ENCODE results near the gene LINS1. TPM values are rescaled to one million over a fixed set of nuclear protein-coding genes. Genes with fewer than 3 reads are reported as not detected.

LINS1 gene
- total and polyA plus RNA-seq, 2 of the 8 experiments (the other 6 are each of a cell fraction or from before 2014, with no cell fraction given): 4.2 to 8.1 TPM

- Histone ChIP-seq H3K56ac (replicated peaks; ENCODE audit: insufficient read length, low read depth, low read length) (no peak overlapping the region), H3K36me3 (ENCODE audit: control insufficient read depth in 2 of 4, insufficient read depth in 4 of 4, low read length in 3 of 4) (no peaks in the 10 kb centered on the region), H3K4ac (replicated peaks; ENCODE audit: insufficient read length, low read depth, low read length) (no peak overlapping the region), H3K79me1 (ENCODE audit: low read depth, low read length) (peaks cover 3% of the 10 kb centered on the region; the same call in 1 of the 2 replicates), H4K5ac (ENCODE audit: insufficient read length, low read depth, low read length) (no peak overlapping the region), H2BK120ac (replicated peaks; ENCODE audit: low read depth, low read length) (no peak overlapping the region), H3K23me2 (ENCODE audit: low read depth, low read length) (0 out of 2 replicates have a peak, but pooled peaks cover 3% of the 10 kb centered on the region), H3K27ac (ENCODE audit: low read depth, low read length) (no peak overlapping the region), H3K4me1 (replicated peaks in 1 of 4; ENCODE audit: control insufficient read depth in 3 of 4, insufficient read depth in 4 of 4, low read length in 3 of 4) (peaks cover 0 to 8% (median 4%) of the 10 kb centered on the region in 4 experiments; a peak in 3 of 7 replicates), H2AK5ac (ENCODE audit: low read depth, low read length) (no peak overlapping the region), H3K18ac (ENCODE audit: extremely low read depth, low read length) (no peak overlapping the region), H3K79me2 (ENCODE audit: control insufficient read depth in 1 of 2, insufficient read depth in 2 of 2, low read length in 2 of 2) (peaks cover 0 to 26% of the 10 kb centered on the region in 2 experiments), H2BK12ac (ENCODE audit: low read depth, low read length) (no peak overlapping the region), H4K91ac (replicated peaks; ENCODE audit: insufficient read length, low read length) (no peak overlapping the region), H2AFZ (ENCODE audit: low read length) (no peak overlapping the region), H3K9ac (replicated peaks in 1 of 4; ENCODE audit: extremely low read depth in 1 of 4, low read depth in 3 of 4, low read length in 3 of 4) (no peak overlapping the region), H2BK15ac (ENCODE audit: low read length) (no peak overlapping the region), H3K4me2 (ENCODE audit: insufficient read depth in 1 of 2, low read depth in 2 of 2, low read length in 2 of 2) (no peak overlapping the region), H2BK20ac (ENCODE audit: low read length) (no peak overlapping the region), H4K20me1 (replicated peaks in 1 of 2; ENCODE audit: control insufficient read depth in 1 of 2, insufficient read depth in 2 of 2, low read length in 2 of 2) (peaks cover 0 to under 1% of the 10 kb centered on the region in 2 experiments), H3K14ac (ENCODE audit: insufficient read length) (no peak overlapping the region), H3K27me3 (replicated peaks in 1 of 4; ENCODE audit: control insufficient read depth in 3 of 4, extremely low read depth in 1 of 4, insufficient read depth in 3 of 4, low read length in 3 of 4) (no peaks in the 10 kb centered on the region), H3K4me3 (ENCODE audit: extremely low read depth in 1 of 4, insufficient read depth in 2 of 4, low read depth in 3 of 4, low read length in 4 of 4) (no peak overlapping the region), H3K9me3 (ENCODE audit: insufficient read depth in 2 of 2, low read depth in 1 of 2, low read length in 1 of 2) (peaks cover 0 to 2% of the 10 kb centered on the region in 2 experiments; a peak in 2 of 4 replicates), H4K8ac (ENCODE audit: extremely low read depth, insufficient read depth, low read length) (no peak overlapping the region), H3K23ac (ENCODE audit: insufficient read length) (no peak overlapping the region), H2BK5ac (ENCODE audit: low read depth, low read length) (no peak overlapping the region)
- no peak for TF ChIP-seq POU5F1 (IDR thresholded peaks at IDR 0.05; ENCODE audit: low read depth, low read length)
- no peak for TF ChIP-seq RBBP5 (IDR thresholded peaks at IDR 0.05; ENCODE audit: borderline replicate concordance, low read depth, low read length)
- TF ChIP-seq BCL11A (IDR thresholded peaks at IDR 0.05; ENCODE audit: low read depth in 2 of 2, low read length in 2 of 2): no peak
- TF ChIP-seq SUZ12 (IDR thresholded peaks at IDR 0.05; ENCODE audit: low read length): no peak
- TF ChIP-seq GTF2F1 (IDR thresholded peaks at IDR 0.05; ENCODE audit: borderline replicate concordance, low read depth, low read length): no peak
- TF ChIP-seq TAF7 (optimal IDR thresholded peaks at IDR 0.05; ENCODE audit: borderline replicate concordance, low read depth, low read length): no peak
- TF ChIP-seq CBX8 (IDR thresholded peaks at IDR 0.05; ENCODE audit: borderline replicate concordance, low read depth, low read length): no peak
- TF ChIP-seq TAF1 (IDR thresholded peaks at IDR 0.05; ENCODE audit: low read depth, low read length): no peak
- ChIA-PET POLR2A (ENCODE audit: partially characterized antibody) (no interaction called here), CTCF (ENCODE audit: partially characterized antibody) (interaction anchor here (1.3 kb wide), 1 partner anchor 248 kb away, joined by 4 read pairs; no protein-coding TSS in a partner anchor)
- no peak for FAIRE-seq
- WGBS, 2 experiments (ENCODE audit: extremely low coverage in 1 of 2, insufficient coverage in 1 of 2, insufficient read length in 1 of 2, insufficient replicate concordance in 2 of 2, low coverage in 1 of 2, low lambda C conversion rate in 2 of 2, missing lambda C conversion rate in 1 of 2): 93% methylated on average over 3 of the region's 3 CpGs; no CpG with 5 or more reads in 1 of the 2 experiments
- DNase-seq (ENCODE audit: low read depth in 1 of 2, low spot score in 2 of 2): no peak
These were observed 4.1 kb downstream of the LINS1 start for GRCh38 chr15:100597862-100598261.

All from H1 (cell line).